Thyroid gland (tissue), 4 donors: ENCODE results near the gene MRGPRF. TPM values are rescaled to one million over a fixed set of nuclear protein-coding genes. Genes with fewer than 3 reads are reported as not detected.

Experiments
- DNase-seq, 2 donors: peaks; one replicate each; pipeline ENCODE4 v3.0.0-alpha.2; 2019
- H3K27ac ChIP-seq, 3 donors: fragments of 200-600 bp; sonication (generic); 1 replicate in 2 of 3; 2 replicates in 1 of 3; pipeline ENCODE4 v1.5.1; 2016 to 2019; ENCODE audit warnings: mild to moderate bottlenecking in 1 of 3, moderate library complexity in 1 of 3
- H3K27me3 ChIP-seq: fragments of 200-600 bp; sonication (generic); one replicate; pipeline ENCODE4 v1.5.1; 2019
- H3K36me3 ChIP-seq, 2 donors: fragments of 200-600 bp; sonication (generic); one replicate each; pipeline ENCODE4 v1.5.1; 2016 to 2019
- H3K4me1 ChIP-seq, 2 donors: fragments of 200-600 bp; sonication (generic); one replicate each; pipeline ENCODE4 v1.5.1; 2017 to 2019
- H3K4me3 ChIP-seq, 3 donors: fragments of 200-600 bp; sonication (generic); replicated peaks in 1 of 3; 1 replicate in 2 of 3; 2 replicates in 1 of 3; pipeline ENCODE4 v1.5.1; 2016; ENCODE audit warnings: mild to moderate bottlenecking in 1 of 3
- H3K9me3 ChIP-seq: fragments of 200-600 bp; sonication (generic); one replicate; pipeline ENCODE4 v1.5.1; 2017
- CTCF ChIP-seq, 6 experiments: fragments of 200-600 bp in 3 of 6; fragments of 450-650 bp in 3 of 6; sonication (generic) in 3 of 6; IDR thresholded peaks; one replicate each; pipeline ENCODE4 v1.5.1; 2016 to 2019; ENCODE audit warnings: antibody characterized with exemption in 6 of 6, mild to moderate bottlenecking in 2 of 6, inconsistent platforms in 1 of 6, moderate library complexity in 1 of 6
- POLR2A ChIP-seq, 2 donors: fragments of 450-650 bp; IDR thresholded peaks; one replicate each; pipeline ENCODE4 v1.6.1; 2017; ENCODE audit warnings: antibody characterized with exemption in 2 of 2, mild to moderate bottlenecking in 2 of 2, moderate library complexity in 1 of 2
- WGBS, 2 donors: methylation state at CpG; one replicate each; pipeline ENCODE4 v1.1.5; 2017; 5-methylcytosine and 5-hydroxymethylcytosine counted together
- intact Hi-C: fragments of 100-400 bp; cut with DNase I; formaldehyde crosslinking; loops from one replicate; pipeline ENCODE4 v1.15.1; 2023
- total RNA-seq, 4 donors: library from RNA; depleted of rRNA; stranded (reverse); fragments of >200 nt; gene quantifications; one replicate each; pipeline ENCODE4 v1.2.3, GENCODE V29; 2016

The MRGPRF gene
- total RNA-seq, 4 donors from 2014 or later: 5.0 to 7.6 (median 6.6) TPM

- Histone ChIP-seq H3K4me3 (no peak overlapping the region), H3K27ac (no peak overlapping the region), H3K4me1 (peaks cover 0 to 20% of the 10 kb centered on the region in 2 donors), H3K9me3 (no peaks in the 10 kb centered on the region), H3K36me3 (no peaks in the 10 kb centered on the region), H3K27me3 (no peaks in the 10 kb centered on the region)
- TF ChIP-seq POLR2A (IDR thresholded peaks at IDR 0.05) (no peak), CTCF (IDR thresholded peaks at IDR 0.05) (no peak)
- no peak for DNase-seq
- intact Hi-C loops: no loop called here
Measured at GRCh38 chr11:68997995-68998348, 15.1 kb downstream of the MRGPRF start.

GRCh38 chr11:68997124-68997994 lies 15.7 kb downstream of the MRGPRF start:
- no peak overlapping the region for H3K4me3 ChIP-seq
- no peak for DNase-seq
- intact Hi-C loops: no loop called here
- TF ChIP-seq CTCF (IDR thresholded peaks at IDR 0.05): no peak
- no peak for TF ChIP-seq POLR2A (IDR thresholded peaks at IDR 0.05)
- no peaks in the 10 kb centered on the region for H3K9me3 ChIP-seq
- H3K36me3 ChIP-seq: no peaks in the 10 kb centered on the region
- H3K4me1 ChIP-seq: peaks cover 0 to 20% of the 10 kb centered on the region in 2 donors
- H3K27ac ChIP-seq: no peak overlapping the region
- H3K27me3 ChIP-seq: no peaks in the 10 kb centered on the region
- WGBS, 2 donors: 84 to 85% methylated on average over 15 to 18 of the region's 19 CpGs

- no peak overlapping the region for H3K27ac ChIP-seq
- H3K36me3 ChIP-seq: no peaks in the 10 kb centered on the region
- H3K4me3 ChIP-seq: no peak overlapping the region
- no peak for DNase-seq
- peaks cover 0 to 19% of the 10 kb centered on the region in 2 donors for H3K4me1 ChIP-seq
- intact Hi-C loops: no loop called here
- TF ChIP-seq CTCF (IDR thresholded peaks at IDR 0.05) (no peak), POLR2A (IDR thresholded peaks at IDR 0.05) (no peak)
- 94 to 95% methylated on average over 16 to 20 of the region's 24 CpGs for whole genome bisulfite sequencing, 2 donors
- no peaks in the 10 kb centered on the region for H3K27me3 ChIP-seq
- no peaks in the 10 kb centered on the region for H3K9me3 ChIP-seq
Measured at GRCh38 chr11:68996376-68997123, 16.5 kb downstream of the MRGPRF start.

- intact Hi-C loops: no loop called here
- 71 to 80% methylated on average over 6 of the region's 6 CpGs for WGBS, 2 donors
- Histone ChIP-seq H3K9me3 (no peaks in the 10 kb centered on the region), H3K4me1 (peaks cover 0 to 13% of the 10 kb centered on the region in 2 donors), H3K36me3 (no peaks in the 10 kb centered on the region), H3K4me3 (no peak overlapping the region), H3K27ac (no peak overlapping the region), H3K27me3 (no peaks in the 10 kb centered on the region)
- no peak for DNase-seq
- TF ChIP-seq CTCF (IDR thresholded peaks at IDR 0.05): no peak
- TF ChIP-seq POLR2A (IDR thresholded peaks at IDR 0.05): no peak
Measured at GRCh38 chr11:68994894-68995285, 18.2 kb downstream of the MRGPRF start.
